Upper lobe of left lung (tissue), 6 donors: ENCODE measurements around the gene OTULIN. TPM values are rescaled to one million over a fixed set of nuclear protein-coding genes. Genes with fewer than 3 reads are reported as not detected.

Source experiments
- ATAC-seq, 2 donors: fragments of 200-7000 bp; cut with Tn5 transposase; one replicate each; pipeline ENCODE4 v1.9.1; 2022; ENCODE audit warnings: mild to moderate bottlenecking in 2 of 2, moderate library complexity in 2 of 2; ENCODE audit not compliant: low FRiP score in 2 of 2
- DNase-seq, 2 donors: peaks; one replicate each; pipeline ENCODE4 v3.0.0-alpha.2; 2019 to 2020
- H3K27ac ChIP-seq, 4 donors: fragments of 200-600 bp; sonication (generic); one replicate each; pipeline ENCODE4 v1.5.1; 2016 to 2019
- H3K27me3 ChIP-seq, 4 donors: fragments of 200-600 bp; sonication (generic); one replicate each; pipeline ENCODE4 v1.5.1; 2017 to 2019
- H3K36me3 ChIP-seq, 4 donors: fragments of 200-600 bp; sonication (generic); one replicate each; pipeline ENCODE4 v1.5.1; 2016 to 2019
- H3K4me1 ChIP-seq, 4 donors: fragments of 200-600 bp; sonication (generic); one replicate each; pipeline ENCODE4 v1.5.1; 2018 to 2019
- H3K4me3 ChIP-seq, 4 donors: fragments of 200-600 bp; sonication (generic); one replicate each; pipeline ENCODE4 v1.5.1; 2017 to 2019; ENCODE audit warnings: mild to moderate bottlenecking in 2 of 4, moderate library complexity in 1 of 4
- H3K9me3 ChIP-seq, 4 donors: fragments of 200-600 bp; sonication (generic); one replicate each; pipeline ENCODE4 v1.5.1; 2018 to 2019
- CTCF ChIP-seq, 6 experiments: fragments of 450-650 bp in 4 of 6; fragments of 200-600 bp in 2 of 6; sonication (generic) in 2 of 6; IDR thresholded peaks; one replicate each; pipeline ENCODE4 v1.5.1; 2016 to 2019; ENCODE audit warnings: antibody characterized with exemption in 6 of 6
- EP300 ChIP-seq, 4 donors: sonication (generic); formaldehyde crosslinking; IDR thresholded peaks; one replicate each; pipeline ENCODE4 v1.5.1; 2017; ENCODE audit warnings: antibody characterized with exemption in 4 of 4, control low read depth in 2 of 4
- POLR2A ChIP-seq, 4 donors: fragments of 450-650 bp; IDR thresholded peaks; one replicate each; pipeline ENCODE4 v1.5.1; 2016 to 2017; ENCODE audit warnings: antibody characterized with exemption in 4 of 4, mild to moderate bottlenecking in 2 of 4
- POLR2AphosphoS5 ChIP-seq, 2 donors: sonication (generic); formaldehyde crosslinking; IDR thresholded peaks; one replicate each; pipeline ENCODE4 v1.5.1; 2017; ENCODE audit warnings: antibody characterized with exemption in 2 of 2
- WGBS, 2 donors: methylation state at CpG; one replicate each; pipeline ENCODE4 v1.1.5; 2017 to 2018; 5-methylcytosine and 5-hydroxymethylcytosine counted together
- total RNA-seq, 6 donors: library from RNA; depleted of rRNA in 4 of 6; stranded (reverse); fragments of >200 nt in 4 of 6; gene quantifications; one replicate each; pipeline versions ENCODE4 v1.1.0 to v1.2.1, GENCODE V29; 2016 to 2021
- donor health status: DM: no; HTN: no; CAD: no; lungs with moderate emphysema.
- donor health status: DM: no; HTN: yes; CAD: no; lungs with severe emphysema.

The OTULIN gene
- total RNA-seq, 6 donors from 2014 or later: 31.0 to 81.1 (median 38.3) TPM

- no peaks in the 10 kb centered on the region for H3K9me3 ChIP-seq
- WGBS, 2 donors: 88 to 99% methylated on average over 5 of the region's 5 CpGs
- DNase-seq (no peak), ATAC-seq (no peak)
- TF ChIP-seq POLR2AphosphoS5 (IDR thresholded peaks at IDR 0.05): no peak
- TF ChIP-seq CTCF (IDR thresholded peaks at IDR 0.05): no peak
- TF ChIP-seq EP300 (IDR thresholded peaks at IDR 0.05): no peak
- no peak for TF ChIP-seq POLR2A (IDR thresholded peaks at IDR 0.05)
- peaks cover 0 to 31% (median 15%) of the 10 kb centered on the region in 4 donors for H3K36me3 ChIP-seq
- no peak overlapping the region for H3K4me3 ChIP-seq
- H3K27ac ChIP-seq: no peak overlapping the region
- H3K27me3 ChIP-seq: no peaks in the 10 kb centered on the region
- peaks cover 0 to 2% (median 0%) of the 10 kb centered on the region in 4 donors for H3K4me1 ChIP-seq
Measured at GRCh38 chr5:14718778-14719177, 54.3 kb downstream of the OTULIN start.

GRCh38 chr5:14720236-14720923, 55.9 kb downstream of the OTULIN start:
- ATAC-seq: no peak
- no peaks in the 10 kb centered on the region for H3K9me3 ChIP-seq
- TF ChIP-seq CTCF (IDR thresholded peaks at IDR 0.05) (no peak), POLR2A (IDR thresholded peaks at IDR 0.05) (no peak), POLR2AphosphoS5 (IDR thresholded peaks at IDR 0.05) (no peak), EP300 (IDR thresholded peaks at IDR 0.05) (no peak)
- no peaks in the 10 kb centered on the region for H3K4me1 ChIP-seq
- no peak overlapping the region for H3K4me3 ChIP-seq
- H3K27me3 ChIP-seq: no peaks in the 10 kb centered on the region
- 82 to 90% methylated on average over 3 of the region's 3 CpGs for WGBS, 2 donors
- DNase-seq: no peak
- H3K36me3 ChIP-seq: peaks cover 0 to 16% (median 5%) of the 10 kb centered on the region in 4 donors
- no peak overlapping the region for H3K27ac ChIP-seq

DNA sequence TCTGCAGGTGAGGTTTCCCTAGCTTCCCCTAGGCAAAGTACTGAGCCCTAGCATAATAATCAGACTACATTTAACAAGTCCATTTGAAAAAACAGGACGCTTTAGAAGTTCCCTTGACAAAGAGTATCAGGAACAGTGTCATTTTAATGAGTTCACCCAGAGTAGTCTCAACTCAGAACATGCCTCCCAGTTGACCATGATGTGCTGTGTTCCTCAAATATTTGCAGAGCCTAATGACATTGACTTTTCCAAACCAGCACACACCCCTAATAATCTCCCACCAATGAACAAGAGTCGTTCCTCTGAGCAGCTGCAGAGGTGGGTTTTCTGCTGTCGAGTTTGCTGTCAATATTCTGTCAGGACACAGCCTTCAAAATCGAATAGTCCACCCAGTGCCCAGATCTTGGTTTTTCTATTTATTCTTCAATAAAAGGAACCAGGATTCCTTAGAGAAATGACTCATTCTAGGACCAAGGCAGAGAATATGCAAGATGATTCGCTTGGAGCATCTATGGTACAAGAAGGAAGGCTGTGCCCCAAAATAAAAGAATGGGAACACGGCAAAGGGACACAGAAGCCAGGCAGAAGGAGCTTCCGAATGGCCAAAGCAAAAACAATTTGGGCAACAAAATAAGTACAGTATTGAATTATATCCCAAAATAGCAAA, 57.6 kb downstream of the OTULIN start:
- H3K27ac ChIP-seq: no peak overlapping the region
- DNase-seq (no peak), ATAC-seq (no peak)
- TF ChIP-seq EP300 (IDR thresholded peaks at IDR 0.05): no peak
- TF ChIP-seq POLR2A (IDR thresholded peaks at IDR 0.05): no peak
- peaks cover 0 to 2% (median 0%) of the 10 kb centered on the region in 4 donors for H3K4me1 ChIP-seq
- no peaks in the 10 kb centered on the region for H3K9me3 ChIP-seq
- no peaks in the 10 kb centered on the region for H3K36me3 ChIP-seq
- no peaks in the 10 kb centered on the region for H3K27me3 ChIP-seq
- no peak overlapping the region for H3K4me3 ChIP-seq
- WGBS, 2 donors: 92 to 93% methylated on average over 7 of the region's 7 CpGs

DNA sequence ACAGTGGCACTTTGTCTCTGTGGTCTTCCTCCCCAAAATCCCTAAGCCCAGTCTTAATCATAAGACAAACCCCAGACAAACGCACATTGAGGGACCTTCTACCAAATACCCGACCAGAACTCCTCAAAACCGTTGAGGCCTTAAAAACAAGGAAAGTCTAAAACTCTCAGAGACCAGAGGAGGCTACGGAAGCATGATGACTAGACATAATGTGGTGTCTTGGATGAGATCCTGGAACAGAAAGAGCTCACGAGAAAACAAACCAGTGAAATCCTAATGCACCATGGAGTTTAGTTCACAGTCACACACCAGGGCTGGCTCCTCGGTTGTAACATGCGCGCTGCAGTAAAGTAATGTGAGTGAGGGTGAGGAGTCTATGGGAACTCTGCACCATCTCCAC, 58.4 kb downstream of the OTULIN start:
- no peak for TF ChIP-seq POLR2AphosphoS5 (IDR thresholded peaks at IDR 0.05)
- no peak for TF ChIP-seq POLR2A (IDR thresholded peaks at IDR 0.05)
- TF ChIP-seq CTCF (IDR thresholded peaks at IDR 0.05): no peak
- TF ChIP-seq EP300 (IDR thresholded peaks at IDR 0.05): no peak
- WGBS, 2 donors: 92 to 94% methylated on average over 8 of the region's 8 CpGs
- Histone ChIP-seq H3K27me3 (no peaks in the 10 kb centered on the region), H3K36me3 (no peaks in the 10 kb centered on the region), H3K27ac (no peak overlapping the region), H3K9me3 (no peaks in the 10 kb centered on the region), H3K4me3 (no peak overlapping the region), H3K4me1 (peaks cover 0 to 8% (median 4%) of the 10 kb centered on the region in 4 donors)
- ATAC-seq: no peak
- no peak for DNase-seq

DNA sequence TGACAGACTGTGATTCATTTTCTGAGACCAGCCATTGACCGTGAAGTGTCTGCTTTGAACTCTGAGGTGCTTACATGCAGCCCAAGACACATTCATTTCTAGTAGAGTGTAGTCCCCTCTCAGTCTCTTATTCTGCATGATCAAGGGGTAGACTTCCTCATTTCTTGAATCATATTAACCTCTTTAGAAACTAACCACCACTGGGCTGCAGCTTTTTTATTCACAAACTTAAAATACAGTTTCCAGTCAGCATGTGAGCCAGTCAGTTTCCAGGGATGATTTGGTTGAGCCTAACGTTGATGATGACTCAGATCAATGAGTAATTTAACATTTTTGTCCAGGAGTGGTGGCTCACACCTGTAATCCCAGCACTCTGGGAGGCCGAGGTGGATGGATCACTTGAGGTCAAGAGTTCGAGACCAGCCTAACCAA, 59.2 kb downstream of the OTULIN start:
- no peak for TF ChIP-seq POLR2A (IDR thresholded peaks at IDR 0.05)
- TF ChIP-seq CTCF (IDR thresholded peaks at IDR 0.05): no peak
- no peak for TF ChIP-seq EP300 (IDR thresholded peaks at IDR 0.05)
- no peak for TF ChIP-seq POLR2AphosphoS5 (IDR thresholded peaks at IDR 0.05)
- H3K36me3 ChIP-seq: no peaks in the 10 kb centered on the region
- ATAC-seq: no peak
- no peak for DNase-seq
- peaks cover 0 to 8% (median 4%) of the 10 kb centered on the region in 4 donors for H3K4me1 ChIP-seq
- H3K27me3 ChIP-seq: no peaks in the 10 kb centered on the region
- no peak overlapping the region for H3K4me3 ChIP-seq
- H3K27ac ChIP-seq: no peak overlapping the region
- 85 to 87% methylated on average over 4 of the region's 4 CpGs for WGBS, 2 donors
- no peaks in the 10 kb centered on the region for H3K9me3 ChIP-seq
